AG04449 (cell line): ENCODE measurements around the gene MAN1C1.

Experiments
- CTCF ChIA-PET: fragments of 350-600 bp; formaldehyde crosslinking; extraction: SDS; loops from one replicate; lab custom pipeline; 2021; ENCODE audit warnings: antibody characterized with exemption; lab: Yijun Ruan, JAX
- POLR2A ChIA-PET: fragments of 400-600, 350-600 bp; formaldehyde crosslinking; extraction: SDS; loops from one replicate; lab custom pipeline; 2020; ENCODE audit warnings: antibody characterized with exemption, inconsistent platforms; lab: Yijun Ruan, JAX
- DNase-seq: peaks from one replicate; pipeline ENCODE4 v3.0.0-alpha.2; 2010; ENCODE audit warnings: low read depth, low spot score
- H3K4me3 ChIP-seq: 2 replicates; pipeline ENCODE4 v1.5.1; 2011; ENCODE audit warnings: low read depth, mild to moderate bottlenecking, control low read depth, low read length
- CTCF ChIP-seq: IDR thresholded peaks from one replicate; pipeline ENCODE4 v1.5.1; 2011; ENCODE audit warnings: mild to moderate bottlenecking, moderate library complexity, low read length, control low read depth, inconsistent platforms; ENCODE audit not compliant: insufficient read depth; ENCODE audit errors: missing control alignments

Gene MAN1C1

GRCh38 chr1:25825605-25826004, 209.0 kb downstream of the MAN1C1 start:
- POLR2A ChIA-PET = no interaction called here
- no peak for DNase-seq
- CTCF ChIA-PET = no interaction called here
- H3K4me3 ChIP-seq = no peak overlapping the region
- no peak for TF ChIP-seq CTCF

GRCh38 chr1:25826571-25826970, 210.0 kb downstream of the MAN1C1 start:
- no peak for DNase-seq
- POLR2A ChIA-PET = no interaction called here
- CTCF ChIA-PET = no interaction called here
- no peak for TF ChIP-seq CTCF
- no peak overlapping the region for H3K4me3 ChIP-seq

- DNase-seq = no peak
- CTCF ChIA-PET = interaction anchor here (0.7 to 1.2 kb wide), 2 partner anchors 9 to 18 kb away, joined by 3 read pairs; no protein-coding TSS in a partner anchor
- POLR2A ChIA-PET = no interaction called here
- no peak for TF ChIP-seq CTCF
- H3K4me3 ChIP-seq = no peak overlapping the region
Observed at GRCh38 chr1:25828491-25828890, 211.9 kb downstream of the MAN1C1 start.

GRCh38 chr1:25829046-25829445, 212.5 kb downstream of the MAN1C1 start:
- no peak overlapping the region for H3K4me3 ChIP-seq
- ChIA-PET POLR2A (no interaction called here), CTCF (interaction anchor here (0.7 to 1.2 kb wide), 2 partner anchors 8 to 18 kb away, joined by 3 read pairs; no protein-coding TSS in a partner anchor)
- no peak for TF ChIP-seq CTCF
- no peak for DNase-seq

GRCh38 chr1:25831569-25832196, 215.1 kb downstream of the MAN1C1 start:
- CTCF ChIA-PET = interaction anchor here (2.7 kb wide), 1 partner anchor 10 kb away, joined by 17 read pairs; no protein-coding TSS in a partner anchor

More at GRCh38 chr1:25831569-25832196, 215.1 kb downstream of the MAN1C1 start:
- no peak for DNase-seq
- no peak for TF ChIP-seq CTCF
- no peak overlapping the region for H3K4me3 ChIP-seq
- POLR2A ChIA-PET = no interaction called here
